Measurements from ENCODE around the gene RNU1-3.
"Not testable (repeated sequence)": the region's sequence is repeated elsewhere in the genome, so short reads cannot be mapped to it uniquely, and the experiment has no call there.

DNA sequence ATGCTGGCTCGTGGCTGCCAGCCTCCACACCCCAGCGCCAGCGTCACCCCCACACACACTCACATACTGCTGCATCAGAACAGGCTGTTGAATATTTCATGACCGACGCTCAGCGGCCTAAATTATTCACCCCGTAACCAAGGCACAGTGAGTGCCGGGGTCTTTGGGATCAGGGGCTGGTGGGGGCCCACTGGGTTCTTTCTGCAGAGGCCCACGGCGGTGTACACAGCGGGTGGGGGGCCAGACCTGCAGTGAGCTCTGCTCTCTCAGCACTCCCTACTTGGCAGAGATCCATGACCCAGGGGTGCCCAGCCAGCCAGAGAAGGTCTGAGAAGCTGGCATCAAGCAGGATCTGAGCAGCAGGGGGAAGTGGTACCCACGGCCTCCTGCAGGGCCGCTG is 43.9 kb upstream of the RNU1-3 start:
- not testable (repeated sequence) for TF ChIP-seq POLR2AphosphoS5 (IDR thresholded peaks at IDR 0.05; ENCODE audit: low read depth, low read length); ZNF274 (IDR thresholded peaks at IDR 0.05; ENCODE audit: low read depth, low read length); POLR2A (IDR thresholded peaks at IDR 0.05; ENCODE audit: borderline replicate concordance, extremely low read depth, insufficient read depth, insufficient read length); CEBPB (IDR thresholded peaks at IDR 0.05; ENCODE audit: low read depth); EZH2phosphoT487 (IDR thresholded peaks at IDR 0.05; ENCODE audit: borderline replicate concordance); EGR1 (IDR thresholded peaks at IDR 0.05; ENCODE audit: low read depth); EZH2 (IDR thresholded peaks at IDR 0.05)
- TF ChIP-seq, protein P1, sequence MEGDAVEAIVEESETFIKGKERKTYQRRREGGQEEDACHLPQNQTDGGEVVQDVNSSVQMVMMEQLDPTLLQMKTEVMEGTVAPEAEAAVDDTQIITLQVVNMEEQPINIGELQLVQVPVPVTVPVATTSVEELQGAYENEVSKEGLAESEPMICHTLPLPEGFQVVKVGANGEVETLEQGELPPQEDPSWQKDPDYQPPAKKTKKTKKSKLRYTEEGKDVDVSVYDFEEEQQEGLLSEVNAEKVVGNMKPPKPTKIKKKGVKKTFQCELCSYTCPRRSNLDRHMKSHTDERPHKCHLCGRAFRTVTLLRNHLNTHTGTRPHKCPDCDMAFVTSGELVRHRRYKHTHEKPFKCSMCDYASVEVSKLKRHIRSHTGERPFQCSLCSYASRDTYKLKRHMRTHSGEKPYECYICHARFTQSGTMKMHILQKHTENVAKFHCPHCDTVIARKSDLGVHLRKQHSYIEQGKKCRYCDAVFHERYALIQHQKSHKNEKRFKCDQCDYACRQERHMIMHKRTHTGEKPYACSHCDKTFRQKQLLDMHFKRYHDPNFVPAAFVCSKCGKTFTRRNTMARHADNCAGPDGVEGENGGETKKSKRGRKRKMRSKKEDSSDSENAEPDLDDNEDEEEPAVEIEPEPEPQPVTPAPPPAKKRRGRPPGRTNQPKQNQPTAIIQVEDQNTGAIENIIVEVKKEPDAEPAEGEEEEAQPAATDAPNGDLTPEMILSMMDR (IDR thresholded peaks at IDR 0.05 in 2 of 3, conservative IDR thresholded peaks at IDR 0.05 in 1 of 3; ENCODE audit: borderline replicate concordance in 1 of 3, insufficient read depth in 1 of 3, low read depth in 2 of 3, low read length in 2 of 3): not testable (repeated sequence)

Data from HCT116 (cell line).